HG02759 (cell line): ENCODE measurements around the gene ATXN7L1.
A peak's percentile ranks its signal among the peaks of the same experiment; 100 is the strongest.

ENCODE experiments used
- ATAC-seq: cut with Tn5 transposase; IDR thresholded peaks from one replicate; pipeline ENCODE4 v1.9.1; 2021; ENCODE audit warnings: mild to moderate bottlenecking, moderate library complexity; ENCODE audit not compliant: unreplicated experiment

ATXN7L1 gene

DNA sequence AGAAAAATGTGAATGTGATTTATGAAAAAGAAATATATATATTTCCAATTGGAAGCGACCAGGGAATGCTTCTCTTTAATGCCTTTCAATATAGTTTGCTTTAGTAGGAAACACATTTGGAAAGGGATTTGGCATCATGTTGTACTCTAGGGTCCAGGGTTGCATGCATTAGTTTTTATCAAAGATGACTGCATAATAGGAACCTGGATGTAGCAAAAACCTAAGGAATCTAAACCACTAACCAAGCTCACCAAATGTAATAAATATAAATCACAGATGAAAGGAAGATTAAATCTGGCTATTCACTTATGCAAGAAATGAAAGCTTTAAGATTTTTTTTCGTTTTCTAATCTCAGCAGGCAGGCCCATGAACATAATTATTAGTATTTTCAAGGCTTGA, 120.0 kb downstream of the ATXN7L1 start:
- no peak for ATAC-seq

DNA sequence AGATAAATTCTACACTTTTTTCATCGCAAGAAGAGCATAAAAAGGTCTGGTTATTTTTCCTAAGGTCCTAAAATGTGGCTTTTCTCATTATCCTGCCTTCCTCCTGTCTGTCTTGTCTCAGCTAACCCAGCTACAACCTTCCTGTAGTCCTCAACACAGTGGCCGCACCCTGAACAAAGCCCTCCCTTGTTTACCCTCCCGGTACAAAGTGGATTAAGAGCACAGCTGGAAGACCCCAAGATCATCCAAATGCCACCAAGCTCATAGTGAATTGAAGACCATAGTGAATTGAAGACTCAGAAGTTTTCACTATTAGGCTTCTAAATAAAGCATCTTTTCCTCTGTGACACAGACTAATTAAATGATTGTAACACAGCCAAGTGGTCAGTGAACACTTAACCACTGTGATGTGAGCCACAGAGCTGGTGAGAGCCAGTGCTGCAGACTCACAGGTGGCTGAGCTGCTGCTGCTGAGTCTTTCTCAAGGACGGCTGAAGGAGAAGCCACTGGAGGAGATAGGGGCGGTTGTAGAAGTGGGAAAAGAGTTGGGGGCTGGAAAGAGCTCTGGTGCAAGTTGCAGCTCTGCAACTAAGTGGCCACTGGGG, 123.6 kb downstream of the ATXN7L1 start:
- no peak for ATAC-seq

DNA sequence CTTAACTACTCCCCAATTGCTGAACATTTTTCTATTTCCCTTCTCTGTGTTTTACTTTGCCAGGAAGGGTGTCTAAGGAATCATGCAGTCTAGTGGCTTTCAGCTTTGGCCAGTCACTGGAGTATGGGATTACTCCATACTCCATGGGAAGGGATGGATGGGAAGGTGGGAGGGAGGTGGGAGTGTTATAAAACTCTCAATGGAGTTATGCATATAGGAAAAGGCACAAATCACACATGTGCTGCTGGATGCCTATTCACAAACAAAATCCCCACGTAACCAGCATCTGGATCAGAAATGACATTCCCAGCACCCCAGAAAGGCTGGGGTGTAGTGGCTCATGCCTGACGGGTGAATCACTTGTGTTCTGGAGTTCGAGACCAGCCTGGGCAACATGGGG, 125.3 kb downstream of the ATXN7L1 start:
- no peak for ATAC-seq

DNA sequence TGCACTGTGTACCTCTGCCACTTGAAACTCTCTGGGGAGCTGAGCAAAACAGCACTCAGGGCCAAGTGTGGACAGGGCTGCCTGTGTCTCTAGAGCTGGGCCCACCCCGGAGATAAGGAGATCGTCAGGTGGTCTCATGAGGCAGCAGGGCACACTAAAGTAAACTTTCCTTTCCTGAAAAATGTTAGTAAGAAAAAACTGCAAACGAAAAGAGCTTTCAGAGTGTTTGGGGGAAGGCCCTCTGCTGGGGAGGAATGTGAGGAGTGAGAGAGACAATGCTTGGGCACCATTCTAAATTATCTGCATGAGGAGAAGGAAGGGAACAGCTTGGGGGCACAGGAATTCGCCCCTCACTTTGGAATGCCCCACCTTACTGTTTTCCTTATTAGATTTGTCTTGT, 127.7 kb downstream of the ATXN7L1 start:
- no peak for ATAC-seq

DNA sequence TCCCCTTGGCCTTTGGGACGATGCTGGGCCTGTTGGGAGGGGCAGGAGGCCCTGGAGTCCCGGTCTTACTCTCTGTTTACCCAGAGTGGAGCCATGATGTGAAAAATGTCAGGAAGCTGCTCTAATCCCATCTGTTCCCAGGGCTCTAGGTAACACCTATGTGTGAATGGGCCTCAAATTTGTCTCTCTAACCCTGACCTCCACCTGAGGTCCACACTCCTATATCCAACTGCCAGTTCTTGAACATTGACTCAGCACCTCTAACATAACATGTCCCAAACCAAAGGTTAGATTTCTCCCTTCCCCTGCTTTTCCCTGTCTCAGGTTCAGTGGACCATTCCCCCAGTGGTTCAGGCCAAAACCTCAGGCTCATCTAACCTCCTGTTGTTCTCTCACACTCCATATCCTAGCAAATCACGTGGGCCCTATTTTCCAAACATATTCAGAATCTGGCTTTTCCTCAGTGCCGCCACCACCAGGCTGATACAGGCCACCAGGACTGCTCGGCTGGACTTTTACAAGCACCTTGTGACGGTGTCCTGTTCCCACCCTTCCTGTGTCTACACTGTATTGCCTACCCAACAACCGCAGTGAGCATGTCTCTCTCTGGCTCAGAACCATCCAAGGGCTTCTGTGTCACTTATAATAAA, 130.6 kb downstream of the ATXN7L1 start:
- no peak for ATAC-seq

DNA sequence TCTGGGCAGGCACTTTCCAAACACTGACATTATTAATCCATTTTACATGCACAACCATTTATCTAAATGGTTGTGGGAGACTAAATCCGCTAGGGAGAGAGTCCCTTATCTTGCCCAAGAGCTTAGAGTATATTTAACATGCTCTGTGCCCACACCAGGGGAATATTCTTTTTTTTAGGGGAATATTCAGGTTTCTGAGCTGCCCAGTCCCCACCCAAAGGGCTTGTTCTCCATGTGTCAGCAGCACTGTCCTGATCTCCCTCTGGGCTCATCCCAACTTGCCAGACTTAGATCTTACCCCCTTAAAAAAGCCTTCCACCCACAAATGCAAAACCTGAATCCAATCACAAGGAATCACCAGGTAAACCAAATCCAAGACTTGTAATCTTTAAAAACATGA, 132.1 kb downstream of the ATXN7L1 start:
- ATAC-seq: no peak

DNA sequence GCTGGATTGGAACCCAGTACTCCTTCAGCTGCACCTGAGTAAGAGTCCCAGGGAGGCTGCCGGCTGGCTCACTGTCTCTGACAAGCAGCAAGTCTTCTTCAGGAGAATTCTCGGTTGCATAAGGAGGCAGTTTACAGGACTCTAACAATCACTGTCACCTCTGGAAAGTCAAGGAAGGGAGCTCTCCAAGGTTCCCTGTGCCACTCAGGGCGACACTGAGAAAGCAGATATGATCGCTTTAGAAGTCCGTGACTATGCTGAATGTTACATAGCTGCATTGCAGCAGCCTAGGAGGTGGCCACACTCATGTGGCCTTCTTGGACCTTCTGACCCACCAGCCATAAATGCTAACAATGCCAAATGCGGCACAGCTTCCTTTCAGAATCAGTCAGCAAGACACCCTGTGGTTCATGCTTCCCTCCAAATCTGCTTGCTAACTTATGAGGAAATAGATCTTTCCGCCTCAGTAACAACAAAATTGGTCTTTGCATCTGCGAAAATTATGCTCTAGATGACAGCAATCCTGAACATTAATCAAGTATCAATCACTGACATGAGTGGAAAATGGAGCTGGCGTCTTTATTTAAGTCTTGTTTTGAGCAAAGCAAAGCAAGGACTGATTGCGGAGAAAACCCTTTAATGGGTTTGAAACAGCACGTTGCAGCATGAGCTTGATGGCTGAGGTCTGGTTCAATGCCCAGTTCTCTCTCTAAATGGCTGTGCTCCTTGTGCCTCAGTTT, 132.9 kb downstream of the ATXN7L1 start:
- ATAC-seq: peak; percentile 45

DNA sequence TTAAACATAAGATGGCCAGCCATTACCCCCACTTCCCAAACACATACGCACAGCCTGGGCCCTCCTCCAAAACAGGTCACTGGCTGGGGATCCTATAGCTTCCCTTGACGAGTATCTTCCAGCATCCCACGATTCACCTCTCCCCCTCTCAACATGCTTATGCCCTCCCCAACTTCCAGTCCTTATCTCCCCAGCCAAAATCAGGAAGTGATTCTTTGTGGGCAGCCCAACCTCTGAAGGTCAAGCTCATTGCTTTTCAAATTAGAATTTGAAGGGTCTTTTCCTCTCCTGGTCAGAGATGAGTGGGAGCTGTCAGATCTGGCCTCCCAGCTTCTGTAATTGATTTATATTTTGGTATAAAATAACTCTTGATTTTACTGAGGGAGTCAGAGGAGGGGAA, 133.6 kb downstream of the ATXN7L1 start:
- no peak for ATAC-seq

DNA sequence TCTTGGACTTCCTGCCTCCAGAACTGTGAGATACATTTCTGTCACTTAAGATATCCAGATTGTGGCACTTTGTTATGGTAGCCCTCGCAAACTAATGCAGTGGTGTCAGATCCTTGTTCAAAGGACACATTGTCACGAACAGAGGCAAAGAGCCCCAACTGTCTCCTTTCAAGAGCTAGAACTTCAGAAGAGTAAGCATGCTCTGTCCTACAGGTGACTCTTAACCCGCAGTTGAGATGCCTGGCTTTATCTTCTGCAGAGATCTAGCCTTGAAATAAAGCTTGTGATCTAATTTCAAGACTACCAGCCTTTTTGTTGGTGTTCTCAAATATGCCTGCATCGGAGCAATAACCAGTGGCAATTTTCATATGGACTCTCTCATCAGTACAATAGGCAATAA, 134.4 kb downstream of the ATXN7L1 start:
- no peak for ATAC-seq

DNA sequence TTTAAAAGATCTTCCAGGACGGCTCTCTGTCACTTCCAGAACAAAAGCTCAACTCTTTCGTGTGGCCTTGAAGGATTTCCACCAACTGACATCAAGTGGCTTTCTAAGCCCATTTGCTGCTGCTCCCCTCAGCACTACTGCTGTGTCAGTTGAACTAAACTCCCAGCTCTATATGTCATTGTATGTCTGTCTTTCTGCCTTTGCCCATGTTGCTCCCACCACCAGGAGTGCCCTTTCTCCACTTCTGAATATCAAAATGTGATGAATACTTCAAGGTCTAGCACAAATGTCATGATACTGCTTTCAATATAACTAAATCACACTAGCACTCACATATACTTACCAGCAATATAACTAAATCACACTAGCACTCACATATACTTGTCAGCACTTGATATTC, 138.3 kb downstream of the ATXN7L1 start:
- ATAC-seq: no peak

DNA sequence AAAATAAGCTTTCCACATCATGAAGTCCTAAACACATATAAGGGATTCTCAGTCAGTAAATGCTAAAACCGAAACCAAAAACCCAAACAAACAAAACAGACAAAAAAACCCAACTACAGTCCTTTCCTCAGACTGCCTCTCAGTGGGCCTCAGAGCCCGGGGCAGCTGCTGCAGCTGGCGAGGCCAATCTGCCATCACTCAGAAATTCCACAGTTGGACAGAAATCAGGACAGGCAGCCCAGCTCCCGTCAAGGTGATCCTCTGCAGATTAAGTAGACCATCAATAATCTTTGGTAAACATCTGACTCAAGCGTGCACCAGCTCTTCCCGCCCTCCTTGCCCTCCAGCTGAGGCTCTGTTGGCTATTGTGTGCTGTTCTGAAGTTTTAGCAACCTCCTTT, 142.2 kb downstream of the ATXN7L1 start:
- no peak for ATAC-seq

DNA sequence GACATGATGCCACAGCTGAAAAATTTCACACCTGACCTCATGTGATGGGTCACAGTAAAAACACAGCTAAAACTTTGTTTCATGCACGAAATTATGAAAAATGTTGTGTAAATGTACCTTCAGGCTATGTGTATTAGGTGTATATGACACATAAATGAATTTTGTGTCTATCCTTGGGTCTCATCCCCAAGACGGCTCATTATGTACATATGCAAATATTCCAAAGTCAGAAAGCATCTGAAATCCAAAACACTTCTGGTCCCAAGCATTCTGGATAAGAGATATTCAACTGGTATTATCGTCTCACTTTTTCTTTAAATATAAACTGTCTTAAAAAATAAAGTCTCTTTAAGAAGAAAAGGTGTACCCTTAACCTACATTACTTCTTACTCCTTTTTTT, 145.4 kb downstream of the ATXN7L1 start:
- no peak for ATAC-seq

DNA sequence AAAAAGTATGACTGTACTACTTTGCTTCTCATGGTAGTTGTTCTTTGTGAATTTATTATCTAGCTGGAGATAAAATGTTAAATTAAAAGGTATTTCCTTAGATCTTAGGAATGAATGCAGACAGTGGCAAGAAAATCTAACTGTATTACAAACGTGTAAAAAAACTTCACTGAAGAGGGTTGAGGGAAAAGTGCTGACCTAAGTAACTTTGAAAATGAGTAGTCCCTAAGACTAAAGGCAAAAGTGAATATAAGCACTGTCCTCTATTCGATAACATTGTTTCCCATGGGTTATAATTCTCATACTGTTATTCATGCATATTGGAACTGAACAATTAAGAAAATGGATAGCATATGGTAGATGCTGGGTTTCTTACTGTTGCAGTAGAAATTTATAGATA, 148.4 kb downstream of the ATXN7L1 start:
- ATAC-seq: no peak

DNA sequence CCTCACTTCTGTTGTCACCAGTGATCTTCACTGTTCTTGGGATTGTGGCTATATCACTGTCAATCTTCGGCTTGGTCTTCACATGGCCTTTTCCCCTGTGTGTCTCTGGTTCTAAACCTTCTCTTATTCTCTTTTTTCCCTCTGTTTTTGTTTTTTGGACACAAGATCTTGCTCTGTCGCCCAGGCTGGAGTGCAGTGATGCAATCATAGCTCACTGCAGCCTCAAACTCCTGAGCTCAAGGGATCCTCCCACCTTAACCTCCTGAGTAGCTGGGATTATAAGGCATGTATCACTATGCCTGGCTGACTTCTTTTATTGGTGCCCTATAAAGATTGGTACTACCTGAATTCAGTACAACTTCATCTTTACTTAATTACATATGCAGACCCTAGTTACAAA, 151.7 kb downstream of the ATXN7L1 start:
- ATAC-seq: no peak

DNA sequence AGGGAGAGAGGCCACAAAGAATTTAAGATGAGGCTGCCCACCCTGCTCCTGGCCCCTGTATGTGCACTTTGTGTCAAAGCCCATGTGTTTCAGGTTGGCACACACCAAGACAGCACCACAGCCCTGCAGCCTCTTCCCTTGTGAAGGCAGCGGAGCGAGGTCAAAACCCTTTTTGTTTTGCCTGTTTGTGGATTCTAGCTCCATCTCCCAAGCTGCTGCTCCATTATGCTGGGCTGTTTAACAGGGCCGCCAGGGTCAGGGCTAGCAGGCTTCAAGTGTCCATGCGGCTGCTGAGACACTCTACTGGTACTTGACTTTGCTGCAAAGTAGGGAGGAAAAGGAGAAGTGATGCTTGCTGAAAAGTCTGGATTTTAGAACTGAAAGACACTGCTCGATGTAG, 152.8 kb downstream of the ATXN7L1 start:
- ATAC-seq: no peak

DNA sequence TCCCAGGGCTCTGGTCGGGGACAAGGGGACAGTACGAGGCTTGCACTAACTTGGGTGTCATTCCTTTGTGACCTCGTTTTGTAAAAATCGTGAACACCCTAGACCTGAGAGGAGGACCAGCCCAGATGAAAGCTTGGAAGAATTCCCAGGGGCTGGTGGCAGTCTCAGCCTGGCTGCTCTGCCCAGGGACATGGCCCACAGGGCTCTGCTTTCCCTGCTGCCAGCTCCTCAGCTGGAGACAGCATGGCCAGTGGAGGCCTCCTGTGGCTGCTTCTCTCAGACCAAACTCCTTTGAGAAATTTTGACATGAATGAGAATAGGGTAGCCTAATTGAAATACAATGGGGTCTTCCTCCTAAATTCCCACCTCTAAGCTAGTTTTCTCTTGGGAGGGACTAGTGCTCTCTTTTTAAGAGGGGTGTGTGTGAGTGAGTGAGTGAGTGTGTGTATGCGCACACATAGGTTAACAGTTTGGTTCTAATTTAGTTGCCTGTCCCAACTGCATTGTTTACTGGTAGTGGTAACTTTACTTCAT, 154.8 kb downstream of the ATXN7L1 start:
- no peak for ATAC-seq

DNA sequence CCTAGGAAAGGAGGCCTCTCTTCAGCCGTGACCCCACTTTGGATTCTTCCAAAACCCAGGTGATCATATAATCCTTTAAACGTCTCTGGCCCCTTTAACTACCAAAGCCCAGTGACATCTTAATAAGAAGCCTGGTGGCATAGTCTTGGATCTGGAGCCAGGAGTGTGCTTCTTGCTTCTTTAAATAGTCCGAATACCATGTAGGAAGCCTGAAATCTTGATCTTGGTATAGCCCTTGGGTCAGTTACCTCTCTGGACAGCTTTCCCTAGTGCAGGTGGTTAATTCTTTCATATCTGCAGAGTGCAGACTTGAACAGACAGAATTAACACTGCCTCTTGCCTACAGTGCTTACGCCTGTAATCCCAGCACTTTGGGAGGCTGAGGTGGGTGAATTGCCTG, 156.5 kb downstream of the ATXN7L1 start:
- no peak for ATAC-seq

DNA sequence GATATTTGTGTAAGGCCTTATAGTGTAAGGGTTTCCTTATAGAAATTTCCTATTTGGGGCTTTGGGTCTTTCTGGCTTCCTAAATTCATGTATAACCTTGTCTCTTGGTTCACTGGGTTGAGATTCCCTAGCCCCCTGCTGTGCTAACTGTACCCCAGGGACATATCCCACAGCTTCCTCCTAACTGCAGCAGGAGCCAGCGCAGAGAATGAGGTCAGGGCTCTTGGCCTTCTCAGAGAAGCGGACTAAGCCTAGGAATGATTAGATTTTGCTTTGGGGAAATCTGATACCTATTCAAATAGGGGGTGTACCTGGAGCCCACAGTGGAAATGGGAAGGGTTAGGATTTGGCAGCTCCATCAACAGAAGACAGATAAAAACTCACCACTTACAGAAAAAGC, 157.0 kb downstream of the ATXN7L1 start:
- ATAC-seq: no peak

DNA sequence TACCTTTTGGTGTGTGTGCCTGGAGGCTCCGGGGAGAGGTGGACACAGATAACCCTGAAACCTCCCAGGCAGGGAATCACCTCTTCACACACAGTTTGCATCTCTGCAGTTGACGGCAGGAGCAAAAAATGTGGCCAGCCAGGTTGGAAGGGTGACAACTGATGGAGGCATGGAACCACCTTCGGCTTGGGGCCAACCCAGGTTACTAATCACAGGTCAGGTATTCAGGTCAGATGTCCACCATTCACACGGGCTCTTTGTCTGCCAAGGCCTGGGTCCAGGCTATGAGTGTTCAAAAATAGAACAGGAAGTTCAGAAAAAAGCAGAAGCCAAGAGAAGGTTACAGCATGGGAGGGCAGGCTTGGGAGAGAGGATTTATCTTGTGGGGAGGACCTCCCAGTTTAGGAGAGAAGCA, 157.9 kb downstream of the ATXN7L1 start:
- ATAC-seq: no peak

DNA sequence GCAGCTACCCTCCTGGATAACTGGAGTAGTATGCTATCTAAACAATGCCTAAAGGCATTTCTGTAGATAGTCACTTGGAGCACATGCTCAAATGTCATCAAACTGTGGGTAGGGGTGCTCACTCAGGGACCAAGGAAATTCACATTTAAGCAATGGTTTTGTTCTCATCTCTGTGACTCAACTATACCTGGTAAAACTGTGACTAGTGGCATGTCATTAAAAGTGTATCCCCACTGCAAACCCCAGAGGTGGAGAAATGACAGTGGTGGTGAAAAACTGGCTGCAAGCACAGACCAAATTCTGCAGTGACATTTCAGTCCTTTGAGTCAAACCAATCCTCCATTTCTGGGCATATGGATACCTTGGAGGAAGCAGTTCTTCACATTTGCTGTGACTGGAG, 160.9 kb downstream of the ATXN7L1 start:
- ATAC-seq: no peak

DNA sequence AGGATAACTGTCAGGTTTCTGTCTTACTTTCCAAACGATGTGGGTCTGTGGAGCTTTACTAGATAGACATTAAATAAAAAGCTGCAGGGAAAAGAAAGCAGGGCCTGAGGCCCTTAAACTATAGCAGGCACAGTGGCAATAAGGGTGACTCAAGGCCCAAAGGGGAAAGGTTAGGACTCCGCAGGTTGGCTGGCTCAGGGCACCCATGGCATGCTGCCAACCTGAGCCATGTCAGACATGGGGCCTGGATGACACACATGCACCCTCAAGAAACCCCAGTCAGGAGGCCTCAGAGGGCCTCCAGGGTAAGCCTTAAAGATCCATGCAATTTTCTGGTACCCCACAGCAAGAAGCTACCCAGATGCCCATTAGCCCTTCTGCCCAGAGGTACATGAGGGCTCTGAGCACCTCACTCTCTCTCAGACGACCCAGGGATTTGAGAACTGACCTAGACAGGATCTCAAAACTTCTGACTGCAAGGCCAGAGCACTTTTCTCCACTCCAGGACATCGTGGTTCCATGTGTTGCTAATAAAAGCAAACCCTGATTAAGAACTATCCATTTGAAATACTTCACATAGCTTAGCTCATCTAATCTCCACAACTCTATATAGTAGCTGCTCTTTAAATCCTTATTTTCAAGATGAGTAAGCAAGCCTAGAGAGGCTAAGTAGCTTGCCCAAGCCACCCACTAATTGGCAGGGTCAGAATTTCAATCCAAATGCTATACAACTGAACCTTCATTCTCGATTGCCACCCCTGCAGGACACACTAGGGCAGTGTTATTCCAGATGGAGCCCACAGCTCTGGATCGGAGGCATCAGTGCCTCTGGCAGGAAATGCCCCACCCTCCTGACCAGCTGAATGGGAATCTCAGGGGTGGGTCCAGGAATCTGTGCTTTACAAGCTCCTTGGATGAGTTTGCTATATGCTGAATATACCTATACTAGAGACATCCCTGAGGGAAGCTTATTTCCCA, 162.6 kb downstream of the ATXN7L1 start:
- ATAC-seq: no peak
